Testis (tissue), 2 donors: ENCODE data around the gene ITGA11.

Experiments used
- POLR2A ChIP-seq: fragments of 450-650 bp; IDR thresholded peaks from one replicate; pipeline ENCODE4 v1.6.1; 2017; ENCODE audit warnings: antibody characterized with exemption, mild to moderate bottlenecking, moderate library complexity
- TF ChIP-seq, protein P1 (sequence below), 3 experiments: fragments of 450-650 bp in 2 of 3; fragments of 200-600 bp in 1 of 3; sonication (generic) in 1 of 3; IDR thresholded peaks; one replicate each; pipeline ENCODE4 v1.5.1; 2016 to 2019; ENCODE audit warnings: antibody characterized with exemption in 3 of 3, mild to moderate bottlenecking in 2 of 3, moderate library complexity in 1 of 3

GRCh38 chr15:68411735-68412134 lies 20.2 kb downstream of the ITGA11 start:
- TF ChIP-seq, protein P1, sequence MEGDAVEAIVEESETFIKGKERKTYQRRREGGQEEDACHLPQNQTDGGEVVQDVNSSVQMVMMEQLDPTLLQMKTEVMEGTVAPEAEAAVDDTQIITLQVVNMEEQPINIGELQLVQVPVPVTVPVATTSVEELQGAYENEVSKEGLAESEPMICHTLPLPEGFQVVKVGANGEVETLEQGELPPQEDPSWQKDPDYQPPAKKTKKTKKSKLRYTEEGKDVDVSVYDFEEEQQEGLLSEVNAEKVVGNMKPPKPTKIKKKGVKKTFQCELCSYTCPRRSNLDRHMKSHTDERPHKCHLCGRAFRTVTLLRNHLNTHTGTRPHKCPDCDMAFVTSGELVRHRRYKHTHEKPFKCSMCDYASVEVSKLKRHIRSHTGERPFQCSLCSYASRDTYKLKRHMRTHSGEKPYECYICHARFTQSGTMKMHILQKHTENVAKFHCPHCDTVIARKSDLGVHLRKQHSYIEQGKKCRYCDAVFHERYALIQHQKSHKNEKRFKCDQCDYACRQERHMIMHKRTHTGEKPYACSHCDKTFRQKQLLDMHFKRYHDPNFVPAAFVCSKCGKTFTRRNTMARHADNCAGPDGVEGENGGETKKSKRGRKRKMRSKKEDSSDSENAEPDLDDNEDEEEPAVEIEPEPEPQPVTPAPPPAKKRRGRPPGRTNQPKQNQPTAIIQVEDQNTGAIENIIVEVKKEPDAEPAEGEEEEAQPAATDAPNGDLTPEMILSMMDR (IDR thresholded peaks at IDR 0.05), result no peak
- TF ChIP-seq POLR2A, result no peak
